Gastrocnemius medialis (tissue), 4 donors: ENCODE results near the gene SMC3.

Experiments
- CTCF ChIP-seq, 5 experiments: fragments of 450-650 bp in 3 of 5; fragments of 200-600 bp in 2 of 5; sonication (generic) in 2 of 5; IDR thresholded peaks in 4 of 5; conservative IDR thresholded peaks in 1 of 5; 1 replicate in 4 of 5; 2 replicates in 1 of 5; pipeline ENCODE4 v1.5.1; 2016 to 2019; ENCODE audit warnings: antibody characterized with exemption in 5 of 5, mild to moderate bottlenecking in 3 of 5, moderate library complexity in 3 of 5
- POLR2A ChIP-seq, 2 donors: fragments of 450-650 bp; IDR thresholded peaks; one replicate each; pipeline ENCODE4 v1.6.1; 2017; ENCODE audit warnings: antibody characterized with exemption in 2 of 2, mild to moderate bottlenecking in 2 of 2, moderate library complexity in 2 of 2

- no peak for TF ChIP-seq CTCF (IDR thresholded peaks at IDR 0.05 in 4 of 5, conservative IDR thresholded peaks at IDR 0.05 in 1 of 5)
- TF ChIP-seq POLR2A (IDR thresholded peaks at IDR 0.05): no peak
Observed at GRCh38 chr10:110615057-110615747, 47.7 kb downstream of the SMC3 start.
